Neural cell (in vitro differentiated cells): ENCODE results near the gene CHST11. TPM values are rescaled to one million over a fixed set of nuclear protein-coding genes. Genes with fewer than 3 reads are reported as not detected.

Source experiments
- H2AFZ ChIP-seq: fragments of 200-600, 300-800 bp; sonication (generic), shearing (Covaris generic); 2 replicates; pipeline ENCODE4 v1.6.0; 2014; ENCODE audit warnings: low read depth, mild to moderate bottlenecking, antibody characterized with exemption, low read length, moderate library complexity
- H3F3A ChIP-seq: fragments of 200-600 bp; shearing (Covaris generic); 2 replicates; pipeline ENCODE4 v1.6.1; 2016; ENCODE audit warnings: mild to moderate bottlenecking, moderate library complexity, mixed read lengths, antibody characterized with exemption, low read length; ENCODE audit not compliant: insufficient read depth, poor library complexity, severe bottlenecking
- H3K27ac ChIP-seq: fragments of 200-600, 300-800 bp; sonication (generic), shearing (Covaris generic); 2 replicates; pipeline ENCODE4 v1.5.1; 2014; ENCODE audit warnings: mild to moderate bottlenecking, low read length, moderate library complexity
- H3K27me3 ChIP-seq: fragments of 300-800, 200-600 bp; sonication (generic), shearing (Covaris generic); 2 replicates; pipeline ENCODE4 v1.6.0; 2014; ENCODE audit warnings: mild to moderate bottlenecking, low read depth, low read length, moderate library complexity; ENCODE audit not compliant: insufficient read depth
- H3K36me3 ChIP-seq: fragments of 300-800, 200-600 bp; sonication (generic), shearing (Covaris generic); 2 replicates; pipeline ENCODE4 v1.5.1; 2014; ENCODE audit warnings: mild to moderate bottlenecking, antibody characterized with exemption, low read length, moderate library complexity; ENCODE audit not compliant: insufficient read depth
- H3K4me2 ChIP-seq: fragments of 300-800, 200-600 bp; sonication (generic), shearing (Covaris generic); 2 replicates; pipeline ENCODE4 v1.6.0; 2014; ENCODE audit warnings: mild to moderate bottlenecking, low read length
- H3K4me3 ChIP-seq: fragments of 300-800, 200-600 bp; sonication (generic), shearing (Covaris generic); 2 replicates; pipeline ENCODE4 v1.5.1; 2014; ENCODE audit warnings: mild to moderate bottlenecking, low read length, moderate library complexity
- H3K79me2 ChIP-seq: fragments of 200-600 bp; shearing (Covaris generic); replicated peaks from 2 replicates; pipeline ENCODE4 v1.6.0; 2014; ENCODE audit warnings: mild to moderate bottlenecking, low read length, moderate library complexity; ENCODE audit not compliant: insufficient read depth
- H3K9ac ChIP-seq: fragments of 300-800, 200-600 bp; sonication (generic), shearing (Covaris generic); 2 replicates; pipeline ENCODE4 v1.6.1; 2016; ENCODE audit warnings: mild to moderate bottlenecking, low read length, mixed read lengths
- H3K9me2 ChIP-seq: fragments of 200-600 bp; shearing (Covaris generic); 2 replicates; pipeline ENCODE4 v1.6.1; 2016; ENCODE audit warnings: mild to moderate bottlenecking, low read length, mixed read lengths; ENCODE audit not compliant: insufficient read depth
- H3K9me3 ChIP-seq: fragments of 200-600, 300-800 bp; sonication (generic), shearing (Covaris generic); 2 replicates; pipeline ENCODE4 v1.6.1; 2016; ENCODE audit warnings: mild to moderate bottlenecking, mixed run types, low read length, moderate library complexity, mixed read lengths
- H4K20me1 ChIP-seq: fragments of 200-600 bp; shearing (Covaris generic); 2 replicates; pipeline ENCODE4 v1.6.1; 2016; ENCODE audit warnings: mild to moderate bottlenecking, mixed run types; ENCODE audit not compliant: insufficient read depth
- EP300 ChIP-seq: fragments of 450-650 bp; conservative IDR thresholded peaks from 2 replicates; pipeline ENCODE4 v1.6.1; 2014; ENCODE audit warnings: antibody characterized with exemption, mild to moderate bottlenecking, moderate library complexity; ENCODE audit not compliant: poor library complexity, severe bottlenecking
- EZH2 ChIP-seq: fragments of 200-600, 300-800 bp; shearing (Covaris generic), sonication (generic); IDR thresholded peaks from 2 replicates; pipeline ENCODE4 v1.6.1; 2014; ENCODE audit warnings: antibody characterized with exemption, low read length, borderline replicate concordance, mild to moderate bottlenecking; ENCODE audit not compliant: insufficient read depth, poor library complexity, severe bottlenecking
- MXI1 ChIP-seq: fragments of 450-650 bp; conservative IDR thresholded peaks from 2 replicates; pipeline ENCODE4 v1.6.1; 2014; ENCODE audit warnings: antibody characterized with exemption, mild to moderate bottlenecking; ENCODE audit not compliant: poor library complexity, severe bottlenecking
- POLR2AphosphoS5 ChIP-seq: IDR thresholded peaks from 2 replicates; pipeline ENCODE4 v1.6.1; 2012
- RAD21 ChIP-seq: fragments of 450-650 bp; conservative IDR thresholded peaks from 2 replicates; pipeline ENCODE4 v1.6.1; 2014; ENCODE audit warnings: antibody characterized with exemption, mild to moderate bottlenecking, moderate library complexity
- REST ChIP-seq: IDR thresholded peaks from 2 replicates; pipeline ENCODE4 v1.6.1; 2012; ENCODE audit warnings: borderline replicate concordance
- SMC3 ChIP-seq: fragments of 450-650 bp; conservative IDR thresholded peaks from 2 replicates; pipeline ENCODE4 v1.6.1; 2014; ENCODE audit warnings: antibody characterized with exemption, mild to moderate bottlenecking, moderate library complexity; ENCODE audit not compliant: poor library complexity
- TAF1 ChIP-seq: IDR thresholded peaks from 2 replicates; pipeline ENCODE4 v1.6.1; 2012; ENCODE audit warnings: low read depth
- polyA plus RNA-seq: library from polyadenylated mRNA; depleted of rRNA; stranded (reverse); fragments of >200 nt; gene quantifications from 2 replicates; pipeline ENCODE4 v1.2.3, GENCODE V29; 2014
- TF ChIP-seq, protein P1 (sequence below): fragments of 450-650 bp; IDR thresholded peaks from 2 replicates; pipeline ENCODE4 v1.5.1; 2014; ENCODE audit warnings: antibody characterized with exemption, mild to moderate bottlenecking, moderate library complexity; ENCODE audit not compliant: poor library complexity, severe bottlenecking

The CHST11 gene
- polyA plus RNA-seq, 1 donor from 2014 or later, result 15.0 TPM

DNA sequence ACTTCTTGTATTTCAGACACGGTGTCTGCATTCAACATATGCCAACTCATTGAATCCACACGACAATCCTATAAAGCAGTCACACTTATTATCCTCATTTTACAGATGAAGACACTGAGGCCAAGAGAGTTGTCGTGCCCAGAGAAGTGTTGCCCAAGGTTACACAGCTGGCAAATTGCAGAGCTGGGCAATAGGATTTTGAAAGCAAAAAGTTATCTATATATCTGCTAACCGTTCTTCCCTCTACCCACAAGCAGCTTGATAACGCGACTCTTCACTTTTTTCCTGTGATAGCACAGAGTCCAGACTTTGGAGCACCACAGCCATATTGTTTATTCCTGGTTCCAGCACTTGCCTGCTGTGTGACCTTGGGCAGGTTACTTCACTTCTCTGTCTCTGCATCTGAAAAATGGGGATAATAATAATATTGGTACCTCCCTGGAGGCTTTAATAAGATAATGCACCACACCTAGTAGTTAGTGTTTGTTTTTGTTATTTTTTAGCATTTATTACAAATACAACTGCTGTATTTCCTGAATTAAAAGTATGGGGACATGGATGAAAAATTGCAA, 82.2 kb downstream of the CHST11 start:
- Histone ChIP-seq H3F3A (no peaks in the 10 kb centered on the region), H3K27ac (no peak overlapping the region), H3K4me2 (no peak overlapping the region), H3K4me3 (no peak overlapping the region), H2AFZ (no peak overlapping the region), H3K9me2 (no peaks in the 10 kb centered on the region), H3K79me2 (peaks cover 3% of the 10 kb centered on the region), H3K9me3 (no peaks in the 10 kb centered on the region), H3K9ac (no peak overlapping the region), H3K27me3 (no peaks in the 10 kb centered on the region), H4K20me1 (no peaks in the 10 kb centered on the region), H3K36me3 (no peaks in the 10 kb centered on the region)
- TF ChIP-seq REST (no peak), EP300 (no peak), EZH2 (no peak), SMC3 (no peak), TAF1 (no peak), RAD21 (no peak), MXI1 (no peak), POLR2AphosphoS5 (no peak)
- TF ChIP-seq, protein P1, sequence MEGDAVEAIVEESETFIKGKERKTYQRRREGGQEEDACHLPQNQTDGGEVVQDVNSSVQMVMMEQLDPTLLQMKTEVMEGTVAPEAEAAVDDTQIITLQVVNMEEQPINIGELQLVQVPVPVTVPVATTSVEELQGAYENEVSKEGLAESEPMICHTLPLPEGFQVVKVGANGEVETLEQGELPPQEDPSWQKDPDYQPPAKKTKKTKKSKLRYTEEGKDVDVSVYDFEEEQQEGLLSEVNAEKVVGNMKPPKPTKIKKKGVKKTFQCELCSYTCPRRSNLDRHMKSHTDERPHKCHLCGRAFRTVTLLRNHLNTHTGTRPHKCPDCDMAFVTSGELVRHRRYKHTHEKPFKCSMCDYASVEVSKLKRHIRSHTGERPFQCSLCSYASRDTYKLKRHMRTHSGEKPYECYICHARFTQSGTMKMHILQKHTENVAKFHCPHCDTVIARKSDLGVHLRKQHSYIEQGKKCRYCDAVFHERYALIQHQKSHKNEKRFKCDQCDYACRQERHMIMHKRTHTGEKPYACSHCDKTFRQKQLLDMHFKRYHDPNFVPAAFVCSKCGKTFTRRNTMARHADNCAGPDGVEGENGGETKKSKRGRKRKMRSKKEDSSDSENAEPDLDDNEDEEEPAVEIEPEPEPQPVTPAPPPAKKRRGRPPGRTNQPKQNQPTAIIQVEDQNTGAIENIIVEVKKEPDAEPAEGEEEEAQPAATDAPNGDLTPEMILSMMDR, result no peak

GRCh38 chr12:104544836-104545235, 88.1 kb downstream of the CHST11 start:
- no peaks in the 10 kb centered on the region for H3F3A ChIP-seq
- no peaks in the 10 kb centered on the region for H3K9me3 ChIP-seq
- no peaks in the 10 kb centered on the region for H3K36me3 ChIP-seq
- no peaks in the 10 kb centered on the region for H3K27me3 ChIP-seq
- peaks cover 8% of the 10 kb centered on the region for H3K79me2 ChIP-seq
- H3K9me2 ChIP-seq, result no peaks in the 10 kb centered on the region
- no peak overlapping the region for H2AFZ ChIP-seq
- no peak overlapping the region for H3K27ac ChIP-seq
- no peaks in the 10 kb centered on the region for H4K20me1 ChIP-seq
- H3K4me3 ChIP-seq, result no peak overlapping the region
- H3K9ac ChIP-seq, result no peak overlapping the region
- no peak for TF ChIP-seq REST
- TF ChIP-seq SMC3, result no peak
- TF ChIP-seq EP300, result no peak
- TF ChIP-seq, protein P1, result no peak
- H3K4me2 ChIP-seq, result no peak overlapping the region
